ENCODE results near the gene JPH4. TPM values are rescaled to one million over a fixed set of nuclear protein-coding genes. Genes with fewer than 3 reads are reported as not detected.

JPH4 gene
- total and polyA plus RNA-seq, 5 donors from 2014 or later = 0.14 TPM; not detected in 4

DNA sequence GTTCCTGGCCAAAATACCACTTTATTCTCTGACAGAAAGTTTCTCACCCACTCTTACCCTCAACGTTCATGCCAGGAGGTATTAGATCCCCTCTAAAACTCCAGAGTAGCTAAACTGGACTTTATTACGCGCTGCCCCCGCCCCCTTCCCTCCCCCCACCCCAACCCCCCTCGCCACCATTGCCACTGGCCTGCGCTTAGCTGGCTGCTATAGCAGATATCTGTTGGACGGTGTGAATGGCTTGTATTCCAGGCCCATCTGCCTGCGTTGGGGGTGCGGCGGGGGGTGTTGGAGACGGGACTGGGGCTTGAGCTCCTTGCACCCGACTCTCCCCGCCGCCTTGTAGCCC, 23.1 kb downstream of the JPH4 start:
- H3K27me3 ChIP-seq (ENCODE audit: control insufficient read depth, insufficient read depth, low read length) = peaks cover 1% of the 10 kb centered on the region
- peaks cover 37% of the 10 kb centered on the region for H3K4me1 ChIP-seq (ENCODE audit: control insufficient read depth, insufficient read depth, low read length, poor library complexity, severe bottlenecking)
- peaks cover 0 to 51% (median 19%) of the 10 kb centered on the region in 4 donors for H3K4me1 Mint-ChIP-seq

DNA sequence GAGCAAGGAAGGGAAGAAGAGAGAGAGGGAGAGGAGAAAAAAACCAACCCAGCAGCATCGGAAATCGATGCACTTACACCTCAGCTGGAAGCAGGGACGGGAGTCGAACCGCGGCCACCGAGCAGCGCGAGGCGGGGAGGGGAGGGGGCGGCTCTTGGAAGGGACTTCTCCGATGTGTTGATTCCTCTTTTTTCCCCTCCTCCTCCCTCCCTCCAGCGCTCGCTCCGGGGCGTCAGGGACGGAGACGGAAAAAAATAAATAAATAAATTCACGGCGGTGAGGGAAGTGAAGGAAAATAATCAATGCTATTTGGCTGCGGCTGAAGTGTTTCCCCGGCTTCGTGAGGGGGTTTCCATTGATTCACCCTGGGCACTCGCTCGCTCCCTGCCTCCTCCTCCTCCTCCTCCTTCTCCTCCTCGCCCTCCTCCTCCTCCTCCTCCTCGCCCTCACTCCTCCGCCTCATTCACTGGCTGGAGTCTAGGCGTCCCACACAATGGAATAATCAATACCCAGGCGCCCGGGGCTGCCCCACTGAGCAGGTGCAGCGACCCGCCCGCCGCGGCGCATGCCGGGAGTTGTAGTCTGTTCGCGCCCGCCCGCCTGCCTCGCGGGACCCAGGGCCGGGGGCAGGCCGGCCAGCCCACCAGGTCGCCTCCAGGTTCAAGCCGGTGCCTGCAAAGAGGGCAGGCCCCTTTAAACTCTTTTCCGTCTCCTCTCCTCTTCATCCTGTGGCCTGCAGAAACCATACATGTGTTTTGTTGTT, 27.1 kb downstream of the JPH4 start, which contains the start of gene ZFHX2:
Gene ZFHX2, minus strand, starts transcription at position 500 of the 763 bp plus-strand sequence. CDS start 16,440 bp downstream, outside the sequence.
- H3K4me1 Mint-ChIP-seq = peaks cover 0 to 23% (median 9%) of the 10 kb centered on the region in 4 donors
- H3K27me3 Mint-ChIP-seq = peaks cover 8% of the 10 kb centered on the region
- H3K27ac Mint-ChIP-seq = peak within 1 kb of the TSS in 2 of 3 donors; percentile 85 to 88
- Histone ChIP-seq H3K4me3 (ENCODE audit: low read depth, low read length) (peak within 1 kb of the TSS; percentile 64), H3K27ac (ENCODE audit: insufficient read depth, low read length, poor library complexity, severe bottlenecking) (peak within 1 kb of the TSS; percentile 20), H3K27me3 (ENCODE audit: control insufficient read depth, insufficient read depth, low read length) (peaks cover 11% of the 10 kb centered on the region), H3K36me3 (ENCODE audit: control insufficient read depth, insufficient read depth, low read length) (no peaks in the 10 kb centered on the region), H3K4me1 (ENCODE audit: control insufficient read depth, insufficient read depth, low read length, poor library complexity, severe bottlenecking) (peaks cover 26% of the 10 kb centered on the region), H3K9me3 (ENCODE audit: control insufficient read depth in 2 of 2, low read length in 2 of 2) (no peaks in the 10 kb centered on the region)
- peak; percentile 66 to 76 (median 70) for DNase-seq
- peak within 1 kb of the TSS in 2 of 4 donors; percentile 33 to 90 for H3K4me3 Mint-ChIP-seq
- H3K9me3 Mint-ChIP-seq = no peaks in the 10 kb centered on the region
- no peaks in the 10 kb centered on the region for H3K36me3 Mint-ChIP-seq
- peak; percentile 52 to 64 for ATAC-seq (ENCODE audit: low read depth in 2 of 2)

More for the DNA sequence above, 23.1 kb downstream of the JPH4 start:
- H3K36me3 ChIP-seq (ENCODE audit: control insufficient read depth, insufficient read depth, low read length) = peaks cover 19% of the 10 kb centered on the region
- H3K9me3 ChIP-seq (ENCODE audit: control insufficient read depth in 2 of 2, low read length in 2 of 2) = no peaks in the 10 kb centered on the region
- H3K4me3 ChIP-seq (ENCODE audit: low read depth, low read length) = no peak overlapping the region
- peaks cover 8% of the 10 kb centered on the region for H3K27me3 Mint-ChIP-seq
- H3K4me3 Mint-ChIP-seq = peak overlapping the region; percentile 96 to 99 (median 98)
- peak overlapping the region; percentile 86 for H3K27ac ChIP-seq (ENCODE audit: insufficient read depth, low read length, poor library complexity, severe bottlenecking)
- H3K27ac Mint-ChIP-seq = peak overlapping the region; percentile 81 to 97 (median 95)
- H3K36me3 Mint-ChIP-seq = peaks cover 8% of the 10 kb centered on the region
- no peak for ATAC-seq (ENCODE audit: low read depth in 2 of 2)
- H3K9me3 Mint-ChIP-seq = no peaks in the 10 kb centered on the region
- DNase-seq = no peak

DNA sequence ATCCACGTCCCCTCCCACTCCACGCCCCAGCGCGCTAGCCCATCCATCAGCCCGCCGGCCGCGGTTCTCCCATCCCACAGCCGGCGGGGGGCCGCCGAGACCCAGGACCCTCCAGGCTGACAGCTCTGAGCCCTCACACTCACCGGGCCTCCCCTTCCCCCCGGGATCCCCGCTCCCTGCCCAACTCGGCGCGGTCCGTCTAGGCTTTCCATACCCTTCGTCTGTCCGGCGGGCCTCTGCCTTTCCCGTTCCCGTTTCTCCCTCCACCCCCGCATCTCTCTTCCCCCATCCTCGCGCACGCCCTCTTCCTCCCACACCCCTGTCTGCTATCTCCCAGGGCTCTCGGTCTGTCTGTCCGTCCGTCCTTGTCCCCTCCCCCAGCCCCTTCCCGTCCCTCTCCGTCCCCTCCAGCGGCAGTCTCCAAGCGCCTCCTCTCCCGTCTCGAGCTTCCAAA, 27.8 kb downstream of the JPH4 start:
- Histone ChIP-seq H3K36me3 (ENCODE audit: control insufficient read depth, insufficient read depth, low read length) (no peaks in the 10 kb centered on the region), H3K27me3 (ENCODE audit: control insufficient read depth, insufficient read depth, low read length) (peaks cover 11% of the 10 kb centered on the region), H3K4me1 (ENCODE audit: control insufficient read depth, insufficient read depth, low read length, poor library complexity, severe bottlenecking) (peaks cover 22% of the 10 kb centered on the region), H3K4me3 (ENCODE audit: low read depth, low read length) (peak overlapping the region; percentile 64), H3K9me3 (ENCODE audit: control insufficient read depth in 2 of 2, low read length in 2 of 2) (no peaks in the 10 kb centered on the region), H3K27ac (ENCODE audit: insufficient read depth, low read length, poor library complexity, severe bottlenecking) (no peak overlapping the region)
- Mint-ChIP-seq H3K27ac (peak overlapping the region in 1 of 3 donors; percentile 85), H3K4me3 (peak overlapping the region in 1 of 4 donors; percentile 90), H3K27me3 (peaks cover 8% of the 10 kb centered on the region), H3K4me1 (peaks cover 0 to 18% (median 5%) of the 10 kb centered on the region in 4 donors), H3K9me3 (no peaks in the 10 kb centered on the region), H3K36me3 (no peaks in the 10 kb centered on the region)
- no peak for ATAC-seq (ENCODE audit: low read depth in 2 of 2)
- DNase-seq = no peak

DNA sequence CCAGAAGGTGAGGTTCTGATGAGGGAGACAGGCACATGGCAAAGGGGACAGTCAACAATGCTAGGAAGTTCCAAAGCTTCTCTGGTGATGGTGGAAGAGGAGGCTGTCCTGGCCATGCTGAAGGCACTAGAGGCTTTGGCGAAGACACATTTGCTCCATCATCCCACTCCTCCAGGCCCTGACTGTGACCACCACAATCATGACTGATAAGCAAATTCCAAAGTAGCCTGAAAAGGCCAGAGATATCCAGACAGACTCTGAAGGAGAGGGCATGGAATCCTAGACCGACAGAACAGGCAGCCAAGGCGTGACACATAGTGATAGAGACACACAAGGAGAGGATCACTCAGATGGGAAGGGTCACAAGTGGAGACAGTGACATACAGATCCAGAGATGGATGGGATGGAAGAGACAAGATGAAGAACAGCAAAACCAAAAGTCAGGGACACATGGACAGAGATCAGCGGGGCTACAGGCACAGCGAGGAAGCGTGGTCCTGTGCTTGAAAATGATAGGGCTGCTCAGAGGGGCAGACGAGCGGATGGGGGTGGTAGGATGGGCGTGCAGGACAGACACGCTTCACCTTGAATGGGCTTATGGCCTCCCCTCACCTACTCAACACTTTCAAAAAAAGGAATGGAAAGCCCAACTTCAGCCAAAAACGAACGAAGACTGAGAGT, 28.3 kb downstream of the JPH4 start:
- H3K27ac Mint-ChIP-seq = no peak overlapping the region
- no peak overlapping the region for H3K4me3 Mint-ChIP-seq
- peaks cover 8% of the 10 kb centered on the region for H3K27me3 Mint-ChIP-seq
- H3K4me1 ChIP-seq (ENCODE audit: control insufficient read depth, insufficient read depth, low read length, poor library complexity, severe bottlenecking) = peaks cover 17% of the 10 kb centered on the region
- H3K36me3 ChIP-seq (ENCODE audit: control insufficient read depth, insufficient read depth, low read length) = no peaks in the 10 kb centered on the region
- H3K9me3 ChIP-seq (ENCODE audit: control insufficient read depth in 2 of 2, low read length in 2 of 2) = no peaks in the 10 kb centered on the region
- ATAC-seq (ENCODE audit: low read depth in 2 of 2) (no peak), DNase-seq (no peak)
- H3K4me1 Mint-ChIP-seq = peaks cover 0 to 14% (median 4%) of the 10 kb centered on the region in 4 donors
- no peak overlapping the region for H3K27ac ChIP-seq (ENCODE audit: insufficient read depth, low read length, poor library complexity, severe bottlenecking)
- H3K36me3 Mint-ChIP-seq = no peaks in the 10 kb centered on the region
- H3K9me3 Mint-ChIP-seq = no peaks in the 10 kb centered on the region
- peaks cover 11% of the 10 kb centered on the region for H3K27me3 ChIP-seq (ENCODE audit: control insufficient read depth, insufficient read depth, low read length)
- H3K4me3 ChIP-seq (ENCODE audit: low read depth, low read length) = no peak overlapping the region

DNA sequence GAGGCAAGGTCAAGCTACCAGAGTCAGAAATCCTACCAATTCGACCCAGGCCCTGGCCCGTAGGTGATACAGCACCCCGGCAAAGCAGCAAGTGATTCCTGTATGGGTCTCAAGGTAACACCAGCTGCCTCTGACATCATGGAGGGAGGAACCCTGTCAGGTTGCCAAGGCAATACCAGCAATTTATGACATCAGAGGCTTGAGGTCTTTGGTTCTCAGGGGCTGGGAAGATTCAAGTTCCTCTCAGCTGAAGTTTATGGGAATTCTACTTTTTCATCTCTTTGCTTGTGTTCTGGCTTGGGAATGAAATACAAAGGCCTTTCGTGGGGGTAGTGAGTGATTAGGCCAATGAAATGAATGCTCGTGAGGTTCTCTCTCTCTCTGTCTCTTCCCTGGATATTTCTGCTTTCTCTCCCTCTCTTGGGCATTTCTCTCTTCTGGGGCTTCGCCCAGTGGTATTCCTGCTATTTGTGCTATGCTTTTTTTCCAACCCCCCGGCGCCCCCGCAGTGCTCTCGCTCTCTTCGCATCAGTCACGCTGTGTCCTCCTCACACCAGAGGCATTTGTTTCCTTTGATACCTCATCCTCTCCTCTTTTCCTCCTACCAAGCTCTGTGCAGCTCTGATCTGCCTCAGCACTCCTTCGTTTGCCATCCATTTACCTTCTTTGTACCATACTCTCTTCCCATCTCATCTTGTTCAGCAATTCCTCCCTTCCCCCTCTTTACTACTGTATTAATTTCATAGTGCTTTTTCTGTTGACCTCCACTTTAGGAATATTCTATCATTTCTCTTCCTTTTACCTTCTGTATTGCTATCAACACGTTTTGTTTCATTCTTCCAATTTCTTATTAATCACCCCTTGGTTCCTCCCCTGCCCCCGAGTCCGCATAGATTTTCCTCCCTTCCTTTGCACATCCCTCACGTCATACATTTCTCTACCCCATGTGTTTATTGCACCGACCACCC, 30.0 kb downstream of the JPH4 start:
- no peaks in the 10 kb centered on the region for H3K36me3 ChIP-seq (ENCODE audit: control insufficient read depth, insufficient read depth, low read length)
- peaks cover 16% of the 10 kb centered on the region for H3K4me1 ChIP-seq (ENCODE audit: control insufficient read depth, insufficient read depth, low read length, poor library complexity, severe bottlenecking)
- no peaks in the 10 kb centered on the region for H3K9me3 ChIP-seq (ENCODE audit: control insufficient read depth in 2 of 2, low read length in 2 of 2)
- DNase-seq (no peak), ATAC-seq (ENCODE audit: low read depth in 2 of 2) (no peak)
- peaks cover 11% of the 10 kb centered on the region for H3K27me3 ChIP-seq (ENCODE audit: control insufficient read depth, insufficient read depth, low read length)
- Mint-ChIP-seq H3K4me1 (peaks cover 0 to 10% (median 4%) of the 10 kb centered on the region in 4 donors), H3K4me3 (no peak overlapping the region), H3K9me3 (no peaks in the 10 kb centered on the region), H3K27me3 (peaks cover 13% of the 10 kb centered on the region), H3K27ac (no peak overlapping the region), H3K36me3 (no peaks in the 10 kb centered on the region)
- H3K4me3 ChIP-seq (ENCODE audit: low read depth, low read length) = no peak overlapping the region
- H3K27ac ChIP-seq (ENCODE audit: insufficient read depth, low read length, poor library complexity, severe bottlenecking) = no peak overlapping the region

DNA sequence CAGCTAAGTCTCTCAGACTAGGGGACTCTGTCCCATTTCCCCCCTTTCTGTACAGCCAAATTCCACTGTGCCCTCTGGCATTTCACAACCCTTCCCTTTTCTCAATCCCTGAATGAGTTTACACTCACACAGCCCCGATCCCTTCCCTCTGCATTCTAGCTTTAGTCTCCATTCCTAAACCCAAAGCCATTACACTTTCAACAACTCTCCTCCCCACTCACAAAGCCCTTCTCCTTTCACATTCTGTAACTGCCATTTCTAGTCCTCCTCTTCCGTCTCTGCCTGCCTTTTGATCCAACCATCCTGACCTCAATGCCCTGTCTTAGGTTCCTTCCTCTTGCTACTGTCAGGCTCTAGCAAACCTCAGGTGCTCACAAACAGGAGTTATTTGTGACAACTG, 30.7 kb downstream of the JPH4 start:
- no peaks in the 10 kb centered on the region for H3K9me3 Mint-ChIP-seq
- peaks cover 16% of the 10 kb centered on the region for H3K4me1 ChIP-seq (ENCODE audit: control insufficient read depth, insufficient read depth, low read length, poor library complexity, severe bottlenecking)
- H3K27me3 ChIP-seq (ENCODE audit: control insufficient read depth, insufficient read depth, low read length) = peaks cover 11% of the 10 kb centered on the region
- ATAC-seq (ENCODE audit: low read depth in 2 of 2) (no peak), DNase-seq (no peak)
- no peak overlapping the region for H3K4me3 Mint-ChIP-seq
- no peaks in the 10 kb centered on the region for H3K36me3 ChIP-seq (ENCODE audit: control insufficient read depth, insufficient read depth, low read length)
- no peak overlapping the region for H3K27ac Mint-ChIP-seq
- H3K4me1 Mint-ChIP-seq = peaks cover 0 to 10% (median 4%) of the 10 kb centered on the region in 4 donors
- no peak overlapping the region for H3K27ac ChIP-seq (ENCODE audit: insufficient read depth, low read length, poor library complexity, severe bottlenecking)
- no peak overlapping the region for H3K4me3 ChIP-seq (ENCODE audit: low read depth, low read length)
- no peaks in the 10 kb centered on the region for H3K9me3 ChIP-seq (ENCODE audit: control insufficient read depth in 2 of 2, low read length in 2 of 2)
- no peaks in the 10 kb centered on the region for H3K36me3 Mint-ChIP-seq
- H3K27me3 Mint-ChIP-seq = peaks cover 13% of the 10 kb centered on the region

DNA sequence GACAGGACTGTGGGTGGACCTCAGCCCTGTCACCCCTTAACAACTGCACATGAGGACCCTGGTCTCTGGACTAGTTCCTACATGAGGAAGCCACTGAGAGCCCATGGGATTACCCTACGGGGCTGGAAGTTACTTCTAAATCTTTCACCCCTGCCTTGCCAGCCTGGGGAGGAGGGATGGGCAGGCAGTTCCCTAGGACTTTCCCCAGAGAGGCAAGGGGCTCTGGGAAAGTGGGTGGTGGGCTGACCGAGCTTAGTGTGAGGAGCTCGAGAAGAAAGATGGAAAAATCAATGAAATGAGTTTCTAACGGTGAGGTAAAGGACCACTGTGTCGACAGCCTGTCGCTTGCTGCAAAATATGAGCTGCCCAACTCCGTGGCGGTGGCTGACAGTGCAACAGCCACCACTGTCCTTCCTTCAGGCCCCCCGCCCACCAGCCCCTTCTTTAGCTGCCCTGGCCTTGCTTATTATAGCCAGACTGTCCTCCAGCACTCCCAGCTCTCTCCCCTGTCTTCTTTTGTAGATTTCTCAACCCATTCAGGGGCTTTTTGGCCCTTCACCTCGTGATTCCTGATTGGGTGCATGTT, 32.0 kb downstream of the JPH4 start:
- Histone ChIP-seq H3K9me3 (ENCODE audit: control insufficient read depth in 2 of 2, low read length in 2 of 2) (no peaks in the 10 kb centered on the region), H3K4me1 (ENCODE audit: control insufficient read depth, insufficient read depth, low read length, poor library complexity, severe bottlenecking) (peaks cover 10% of the 10 kb centered on the region), H3K27ac (ENCODE audit: insufficient read depth, low read length, poor library complexity, severe bottlenecking) (no peak overlapping the region), H3K36me3 (ENCODE audit: control insufficient read depth, insufficient read depth, low read length) (no peaks in the 10 kb centered on the region), H3K27me3 (ENCODE audit: control insufficient read depth, insufficient read depth, low read length) (peaks cover 11% of the 10 kb centered on the region), H3K4me3 (ENCODE audit: low read depth, low read length) (no peak overlapping the region)
- no peak for DNase-seq
- H3K4me1 Mint-ChIP-seq = peaks cover 0 to 3% (median under 1%) of the 10 kb centered on the region in 4 donors
- no peak overlapping the region for H3K4me3 Mint-ChIP-seq
- H3K36me3 Mint-ChIP-seq = no peaks in the 10 kb centered on the region
- peaks cover 14% of the 10 kb centered on the region for H3K27me3 Mint-ChIP-seq
- H3K9me3 Mint-ChIP-seq = no peaks in the 10 kb centered on the region
- no peak for ATAC-seq (ENCODE audit: low read depth in 2 of 2)
- no peak overlapping the region for H3K27ac Mint-ChIP-seq
